ENCODE results near the gene CAP2. TPM values are rescaled to one million over a fixed set of nuclear protein-coding genes. Genes with fewer than 3 reads are reported as not detected.

The CAP2 gene
- total and polyA plus RNA-seq, 2 donors (not counting 1 experiment from before 2014, with no cell fraction given) = 8.6 to 38.1 TPM

- peak; percentile 8 to 39 for DNase-seq (ENCODE audit: low read depth in 2 of 2)
- peak overlapping the region; percentile 93 for H2AFZ ChIP-seq (ENCODE audit: low read length)
- H3K9me3 ChIP-seq (ENCODE audit: control insufficient read depth, insufficient read depth, low read depth, low read length) = no peaks in the 10 kb centered on the region
- no peaks in the 10 kb centered on the region for H3K36me3 ChIP-seq (ENCODE audit: control insufficient read depth, insufficient read depth, low read length)
- H3K4me3 ChIP-seq (replicated peaks in 1 of 4; ENCODE audit: control extremely low read depth in 1 of 4, insufficient read depth in 1 of 4, low read depth in 3 of 4, low read length in 4 of 4) = peak overlapping the region; percentile 77 to 89 (median 84)
- H3K4me2 ChIP-seq (ENCODE audit: extremely low read depth, insufficient read depth, low read length) = peak overlapping the region; percentile 91
- peaks cover 2% of the 10 kb centered on the region for H3K79me2 ChIP-seq (ENCODE audit: control insufficient read depth, insufficient read depth, low read length)
- TF ChIP-seq, protein P1, sequence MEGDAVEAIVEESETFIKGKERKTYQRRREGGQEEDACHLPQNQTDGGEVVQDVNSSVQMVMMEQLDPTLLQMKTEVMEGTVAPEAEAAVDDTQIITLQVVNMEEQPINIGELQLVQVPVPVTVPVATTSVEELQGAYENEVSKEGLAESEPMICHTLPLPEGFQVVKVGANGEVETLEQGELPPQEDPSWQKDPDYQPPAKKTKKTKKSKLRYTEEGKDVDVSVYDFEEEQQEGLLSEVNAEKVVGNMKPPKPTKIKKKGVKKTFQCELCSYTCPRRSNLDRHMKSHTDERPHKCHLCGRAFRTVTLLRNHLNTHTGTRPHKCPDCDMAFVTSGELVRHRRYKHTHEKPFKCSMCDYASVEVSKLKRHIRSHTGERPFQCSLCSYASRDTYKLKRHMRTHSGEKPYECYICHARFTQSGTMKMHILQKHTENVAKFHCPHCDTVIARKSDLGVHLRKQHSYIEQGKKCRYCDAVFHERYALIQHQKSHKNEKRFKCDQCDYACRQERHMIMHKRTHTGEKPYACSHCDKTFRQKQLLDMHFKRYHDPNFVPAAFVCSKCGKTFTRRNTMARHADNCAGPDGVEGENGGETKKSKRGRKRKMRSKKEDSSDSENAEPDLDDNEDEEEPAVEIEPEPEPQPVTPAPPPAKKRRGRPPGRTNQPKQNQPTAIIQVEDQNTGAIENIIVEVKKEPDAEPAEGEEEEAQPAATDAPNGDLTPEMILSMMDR (conservative IDR thresholded peaks at IDR 0.05 in 1 of 2, IDR thresholded peaks at IDR 0.05 in 1 of 2; ENCODE audit: low read depth in 1 of 2, low read length in 2 of 2) = no peak
- H3K27ac ChIP-seq (ENCODE audit: insufficient read depth, low read length) = peak overlapping the region; percentile 81
- H4K20me1 ChIP-seq (ENCODE audit: control insufficient read depth, extremely low read depth, insufficient read depth, low read length) = no peaks in the 10 kb centered on the region
- H3K9ac ChIP-seq (ENCODE audit: insufficient read depth, low read length) = peak overlapping the region; percentile 81
- no peaks in the 10 kb centered on the region for H3K4me1 ChIP-seq (ENCODE audit: control insufficient read depth, extremely low read depth, insufficient read depth, low read length)
- H3K27me3 ChIP-seq (ENCODE audit: control insufficient read depth, insufficient read depth, low read length) = no peaks in the 10 kb centered on the region
These were observed 207.4 kb downstream of the CAP2 start for GRCh38 chr6:17600527-17601385.

DNA sequence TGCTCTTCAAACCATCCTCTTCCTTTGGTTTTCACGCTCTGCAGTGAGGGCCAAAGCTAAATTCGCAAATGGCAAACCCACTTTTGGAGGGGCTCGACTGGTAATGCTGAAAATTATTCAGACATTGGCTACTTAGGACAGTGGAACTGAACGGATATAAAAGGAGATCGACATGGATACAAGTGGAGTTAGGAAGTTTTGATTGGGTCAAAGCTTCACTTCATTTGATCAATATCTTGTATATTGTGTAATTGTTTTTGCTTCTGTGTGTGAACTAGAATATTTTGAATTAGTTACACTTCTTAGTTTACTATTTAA lies 207.9 kb downstream of the CAP2 start:
- Histone ChIP-seq H3K4me2 (ENCODE audit: extremely low read depth, insufficient read depth, low read length) (peak overlapping the region; percentile 91), H3K4me1 (ENCODE audit: control insufficient read depth, extremely low read depth, insufficient read depth, low read length) (no peaks in the 10 kb centered on the region), H3K9me3 (ENCODE audit: control insufficient read depth, insufficient read depth, low read depth, low read length) (no peaks in the 10 kb centered on the region), H3K79me2 (ENCODE audit: control insufficient read depth, insufficient read depth, low read length) (peaks cover 2% of the 10 kb centered on the region), H3K27me3 (ENCODE audit: control insufficient read depth, insufficient read depth, low read length) (no peaks in the 10 kb centered on the region), H4K20me1 (ENCODE audit: control insufficient read depth, extremely low read depth, insufficient read depth, low read length) (no peaks in the 10 kb centered on the region), H3K4me3 (replicated peaks in 1 of 4; ENCODE audit: control extremely low read depth in 1 of 4, insufficient read depth in 1 of 4, low read depth in 3 of 4, low read length in 4 of 4) (peak overlapping the region; percentile 77 to 89 (median 84)), H2AFZ (ENCODE audit: low read length) (peak overlapping the region; percentile 93), H3K36me3 (ENCODE audit: control insufficient read depth, insufficient read depth, low read length) (no peaks in the 10 kb centered on the region), H3K27ac (ENCODE audit: insufficient read depth, low read length) (peak overlapping the region; percentile 81), H3K9ac (ENCODE audit: insufficient read depth, low read length) (peak overlapping the region; percentile 81)
- DNase-seq (ENCODE audit: low read depth in 2 of 2) = peak in 1 of 2 donors; percentile 5
- no peak for TF ChIP-seq EZH2 (IDR thresholded peaks at IDR 0.05; ENCODE audit: low read length, missing control alignments)
- TF ChIP-seq, protein P1 (conservative IDR thresholded peaks at IDR 0.05 in 1 of 2, IDR thresholded peaks at IDR 0.05 in 1 of 2; ENCODE audit: low read depth in 1 of 2, low read length in 2 of 2) = no peak

DNA sequence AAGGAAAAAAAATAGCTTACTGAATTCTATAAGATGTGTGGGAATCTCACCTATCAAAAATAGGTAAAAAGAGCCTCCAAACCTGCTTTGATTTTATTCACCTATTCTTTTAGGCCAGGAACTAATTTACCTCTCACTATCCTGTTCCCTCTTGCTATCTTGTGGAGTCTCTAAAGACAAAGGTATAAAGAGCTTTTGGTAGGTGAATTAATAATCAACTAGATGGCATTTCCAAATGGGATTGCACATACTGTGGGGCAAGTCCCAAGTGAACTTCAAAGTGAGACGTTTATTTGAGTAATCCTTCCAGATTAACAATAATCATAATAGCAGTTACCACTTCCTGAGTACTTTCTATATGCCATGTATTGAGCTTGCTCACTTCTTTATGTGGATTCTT lies 209.5 kb downstream of the CAP2 start:
- Histone ChIP-seq H3K27ac (ENCODE audit: insufficient read depth, low read length) (no peak overlapping the region), H3K4me2 (ENCODE audit: extremely low read depth, insufficient read depth, low read length) (no peak overlapping the region), H3K36me3 (ENCODE audit: control insufficient read depth, insufficient read depth, low read length) (peaks cover 1% of the 10 kb centered on the region), H2AFZ (ENCODE audit: low read length) (no peak overlapping the region), H3K9ac (ENCODE audit: insufficient read depth, low read length) (no peak overlapping the region), H3K4me3 (replicated peaks in 1 of 4; ENCODE audit: control extremely low read depth in 1 of 4, insufficient read depth in 1 of 4, low read depth in 3 of 4, low read length in 4 of 4) (no peak overlapping the region), H3K9me3 (ENCODE audit: control insufficient read depth, insufficient read depth, low read depth, low read length) (no peaks in the 10 kb centered on the region), H3K79me2 (ENCODE audit: control insufficient read depth, insufficient read depth, low read length) (peaks cover 2% of the 10 kb centered on the region), H3K4me1 (ENCODE audit: control insufficient read depth, extremely low read depth, insufficient read depth, low read length) (no peaks in the 10 kb centered on the region), H4K20me1 (ENCODE audit: control insufficient read depth, extremely low read depth, insufficient read depth, low read length) (no peaks in the 10 kb centered on the region), H3K27me3 (ENCODE audit: control insufficient read depth, insufficient read depth, low read length) (no peaks in the 10 kb centered on the region)
- DNase-seq (ENCODE audit: low read depth in 2 of 2) = no peak
- TF ChIP-seq EZH2 (IDR thresholded peaks at IDR 0.05; ENCODE audit: low read length, missing control alignments) = no peak
- TF ChIP-seq, protein P1 (conservative IDR thresholded peaks at IDR 0.05 in 1 of 2, IDR thresholded peaks at IDR 0.05 in 1 of 2; ENCODE audit: low read depth in 1 of 2, low read length in 2 of 2) = no peak
